Esophagus (tissue), 2 donors: ENCODE data around the gene CWH43. TPM values are rescaled to one million over a fixed set of nuclear protein-coding genes. Genes with fewer than 3 reads are reported as not detected.

Experiments
- polyA plus RNA-seq, 2 donors: library from polyadenylated mRNA; stranded (reverse); fragments of 200-250 nt; gene quantifications; one replicate each; pipeline ENCODE4 v1.2.3, GENCODE V29; 2013
- donor health status: healthy with polysubstance abuse.
- donor health status: Bipolar disorder and iron deficiency.

CWH43 gene
- polyA plus RNA-seq, 2 donors = 14.4 to 19.3 TPM

Other genes with a start within 250 kb of the CWH43 start
- gene FRYL, start 206.0 kb upstream of the CWH43 start, polyA plus RNA-seq = 10 to 100 TPM in 1 of 2 donors, 1 to 10 TPM in 1; 8.9 to 12.8 TPM
- 100 to 1,000 TPM in 1 of 2 donors, 10 to 100 TPM in 1; 74.7 to 102 TPM for gene OCIAD1, start 155.2 kb upstream of the CWH43 start, polyA plus RNA-seq
- gene OCIAD2, start 79.5 kb upstream of the CWH43 start, polyA plus RNA-seq = 10 to 100 TPM; 39.8 to 40.2 TPM